HPDE6-E6E7 (cell line): Measurements from ENCODE around the gene ADGRD2.
A peak's percentile ranks its signal among the peaks of the same experiment; 100 is the strongest.

ENCODE experiments used
- DNase-seq: peaks from one replicate; pipeline ENCODE4 v3.0.0; 2011; ENCODE audit warnings: missing footprints; ENCODE audit errors: extremely low spot score

ADGRD2 gene

GRCh38 chr9:124436320-124436719, 13.9 kb upstream of the ADGRD2 start:
- no peak for DNase-seq

GRCh38 chr9:124437086-124437485, 13.2 kb upstream of the ADGRD2 start:
- DNase-seq: no peak

GRCh38 chr9:124438091-124438490, 12.2 kb upstream of the ADGRD2 start:
- DNase-seq: no peak

- DNase-seq: no peak
Observed at GRCh38 chr9:124439086-124439485, 11.2 kb upstream of the ADGRD2 start.

- DNase-seq: no peak
Observed at GRCh38 chr9:124439686-124440243, 10.5 kb upstream of the ADGRD2 start.

- DNase-seq: no peak
Observed at GRCh38 chr9:124440786-124441185, 9.5 kb upstream of the ADGRD2 start.

- no peak for DNase-seq
Observed at GRCh38 chr9:124441291-124441690, 9.0 kb upstream of the ADGRD2 start.

- no peak for DNase-seq
Observed at GRCh38 chr9:124442379-124442778, 7.9 kb upstream of the ADGRD2 start.

- no peak for DNase-seq
Observed at GRCh38 chr9:124442826-124443225, 7.4 kb upstream of the ADGRD2 start.

- DNase-seq: no peak
Observed at GRCh38 chr9:124443625-124444024, 6.6 kb upstream of the ADGRD2 start.

- DNase-seq: peak; percentile 72
Observed at GRCh38 chr9:124444166-124444565, 6.1 kb upstream of the ADGRD2 start.

GRCh38 chr9:124447297-124447661, 3.0 kb upstream of the ADGRD2 start:
- DNase-seq: no peak

GRCh38 chr9:124448019-124448418, 2.2 kb upstream of the ADGRD2 start:
- no peak for DNase-seq

- DNase-seq: no peak
Observed at GRCh38 chr9:124449381-124450151, 685 bp upstream of the ADGRD2 start.

- no peak for DNase-seq
Observed at GRCh38 chr9:124450931-124451661, 845 bp downstream of the ADGRD2 start.

GRCh38 chr9:124452326-124452725, 2.1 kb downstream of the ADGRD2 start:
- peak; percentile 93 for DNase-seq

GRCh38 chr9:124452841-124453585, 2.8 kb downstream of the ADGRD2 start:
- peak; percentile 68 for DNase-seq

GRCh38 chr9:124453586-124454191, 3.4 kb downstream of the ADGRD2 start:
- peak; percentile 59 for DNase-seq

- DNase-seq: no peak
Observed at GRCh38 chr9:124454296-124454695, 4.0 kb downstream of the ADGRD2 start.

GRCh38 chr9:124454791-124455443, 4.7 kb downstream of the ADGRD2 start:
- no peak for DNase-seq

GRCh38 chr9:124455820-124456219, 5.6 kb downstream of the ADGRD2 start:
- DNase-seq: no peak
